Ishikawa (cell line): ENCODE results near the gene KIF6.

Source experiments
- CEBPB ChIP-seq: IDR thresholded peaks from 2 replicates; pipeline ENCODE4 v1.6.1; 2012
- CREB1 ChIP-seq: IDR thresholded peaks from 2 replicates; pipeline ENCODE4 v1.6.1; 2012; ENCODE audit warnings: low read depth
- EGR1 ChIP-seq: IDR thresholded peaks from 2 replicates; pipeline ENCODE4 v1.6.1; 2012
- EP300 ChIP-seq: IDR thresholded peaks from 2 replicates; pipeline ENCODE4 v1.6.1; 2012; ENCODE audit warnings: borderline replicate concordance
- FOXM1 ChIP-seq: IDR thresholded peaks from 2 replicates; pipeline ENCODE4 v1.6.1; 2012; ENCODE audit warnings: low read depth, borderline replicate concordance
- NFIC ChIP-seq: IDR thresholded peaks from 2 replicates; pipeline ENCODE4 v1.6.1; 2012
- RAD21 ChIP-seq: IDR thresholded peaks from 2 replicates; pipeline ENCODE4 v1.6.1; 2012; ENCODE audit warnings: low read depth
- TAF1 ChIP-seq: IDR thresholded peaks from 2 replicates; pipeline ENCODE4 v1.6.1; 2012; ENCODE audit warnings: low read depth, mild to moderate bottlenecking
- TCF12 ChIP-seq: IDR thresholded peaks from 2 replicates; pipeline ENCODE4 v1.6.1; 2012; ENCODE audit warnings: low read depth
- TEAD4 ChIP-seq: IDR thresholded peaks from 2 replicates; pipeline ENCODE4 v1.6.1; 2012
- YY1 ChIP-seq: IDR thresholded peaks from 2 replicates; pipeline ENCODE4 v1.6.1; 2012; ENCODE audit warnings: low read depth
- ZBTB7A ChIP-seq: IDR thresholded peaks from 2 replicates; pipeline ENCODE4 v1.6.1; 2012; ENCODE audit warnings: low read depth
- TF ChIP-seq, protein P1 (sequence below): IDR thresholded peaks from 2 replicates; pipeline ENCODE4 v1.6.1; 2012
- TF ChIP-seq, protein P2 (sequence below): IDR thresholded peaks from 2 replicates; pipeline ENCODE4 v1.6.1; 2012
- TF ChIP-seq, protein P3 (sequence below): IDR thresholded peaks from 2 replicates; pipeline ENCODE4 v1.6.1; 2012; ENCODE audit warnings: low read depth, mild to moderate bottlenecking

Gene KIF6

DNA sequence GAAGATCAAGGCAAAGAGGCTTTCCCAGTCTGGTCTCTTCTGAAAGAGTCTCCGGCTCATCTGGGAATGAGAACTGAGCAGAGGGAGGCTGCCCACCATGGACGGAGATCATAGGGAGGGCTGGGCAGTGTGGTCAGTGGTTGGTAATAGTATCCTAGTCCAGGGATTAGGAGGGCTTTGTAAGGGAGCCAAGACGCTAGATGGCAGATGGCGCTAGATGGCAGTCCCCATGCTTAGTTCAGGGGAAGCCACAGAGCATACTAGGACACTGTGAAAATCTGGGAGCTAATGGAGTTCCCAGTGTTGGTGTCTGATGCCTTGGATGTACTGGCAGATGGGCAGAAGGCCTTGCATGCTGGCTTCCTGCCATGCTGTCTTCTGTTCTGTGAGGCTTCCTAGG, 45.2 kb upstream of the KIF6 start:
- TF ChIP-seq NFIC, result no peak
- TF ChIP-seq TEAD4, result no peak
- TF ChIP-seq RAD21, result no peak
- TF ChIP-seq, protein P1, sequence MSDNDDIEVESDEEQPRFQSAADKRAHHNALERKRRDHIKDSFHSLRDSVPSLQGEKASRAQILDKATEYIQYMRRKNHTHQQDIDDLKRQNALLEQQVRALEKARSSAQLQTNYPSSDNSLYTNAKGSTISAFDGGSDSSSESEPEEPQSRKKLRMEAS, result no peak
- TF ChIP-seq EGR1, result no peak
- TF ChIP-seq, protein P2, sequence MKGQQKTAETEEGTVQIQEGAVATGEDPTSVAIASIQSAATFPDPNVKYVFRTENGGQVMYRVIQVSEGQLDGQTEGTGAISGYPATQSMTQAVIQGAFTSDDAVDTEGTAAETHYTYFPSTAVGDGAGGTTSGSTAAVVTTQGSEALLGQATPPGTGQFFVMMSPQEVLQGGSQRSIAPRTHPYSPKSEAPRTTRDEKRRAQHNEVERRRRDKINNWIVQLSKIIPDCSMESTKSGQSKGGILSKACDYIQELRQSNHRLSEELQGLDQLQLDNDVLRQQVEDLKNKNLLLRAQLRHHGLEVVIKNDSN, result no peak
- no peak for TF ChIP-seq FOXM1
- TF ChIP-seq, protein P3, sequence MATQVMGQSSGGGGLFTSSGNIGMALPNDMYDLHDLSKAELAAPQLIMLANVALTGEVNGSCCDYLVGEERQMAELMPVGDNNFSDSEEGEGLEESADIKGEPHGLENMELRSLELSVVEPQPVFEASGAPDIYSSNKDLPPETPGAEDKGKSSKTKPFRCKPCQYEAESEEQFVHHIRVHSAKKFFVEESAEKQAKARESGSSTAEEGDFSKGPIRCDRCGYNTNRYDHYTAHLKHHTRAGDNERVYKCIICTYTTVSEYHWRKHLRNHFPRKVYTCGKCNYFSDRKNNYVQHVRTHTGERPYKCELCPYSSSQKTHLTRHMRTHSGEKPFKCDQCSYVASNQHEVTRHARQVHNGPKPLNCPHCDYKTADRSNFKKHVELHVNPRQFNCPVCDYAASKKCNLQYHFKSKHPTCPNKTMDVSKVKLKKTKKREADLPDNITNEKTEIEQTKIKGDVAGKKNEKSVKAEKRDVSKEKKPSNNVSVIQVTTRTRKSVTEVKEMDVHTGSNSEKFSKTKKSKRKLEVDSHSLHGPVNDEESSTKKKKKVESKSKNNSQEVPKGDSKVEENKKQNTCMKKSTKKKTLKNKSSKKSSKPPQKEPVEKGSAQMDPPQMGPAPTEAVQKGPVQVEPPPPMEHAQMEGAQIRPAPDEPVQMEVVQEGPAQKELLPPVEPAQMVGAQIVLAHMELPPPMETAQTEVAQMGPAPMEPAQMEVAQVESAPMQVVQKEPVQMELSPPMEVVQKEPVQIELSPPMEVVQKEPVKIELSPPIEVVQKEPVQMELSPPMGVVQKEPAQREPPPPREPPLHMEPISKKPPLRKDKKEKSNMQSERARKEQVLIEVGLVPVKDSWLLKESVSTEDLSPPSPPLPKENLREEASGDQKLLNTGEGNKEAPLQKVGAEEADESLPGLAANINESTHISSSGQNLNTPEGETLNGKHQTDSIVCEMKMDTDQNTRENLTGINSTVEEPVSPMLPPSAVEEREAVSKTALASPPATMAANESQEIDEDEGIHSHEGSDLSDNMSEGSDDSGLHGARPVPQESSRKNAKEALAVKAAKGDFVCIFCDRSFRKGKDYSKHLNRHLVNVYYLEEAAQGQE, result no peak
- TF ChIP-seq EP300, result no peak
- no peak for TF ChIP-seq CREB1
- no peak for TF ChIP-seq YY1
- no peak for TF ChIP-seq TCF12
- no peak for TF ChIP-seq TAF1
- TF ChIP-seq CEBPB, result no peak
- TF ChIP-seq ZBTB7A, result no peak

DNA sequence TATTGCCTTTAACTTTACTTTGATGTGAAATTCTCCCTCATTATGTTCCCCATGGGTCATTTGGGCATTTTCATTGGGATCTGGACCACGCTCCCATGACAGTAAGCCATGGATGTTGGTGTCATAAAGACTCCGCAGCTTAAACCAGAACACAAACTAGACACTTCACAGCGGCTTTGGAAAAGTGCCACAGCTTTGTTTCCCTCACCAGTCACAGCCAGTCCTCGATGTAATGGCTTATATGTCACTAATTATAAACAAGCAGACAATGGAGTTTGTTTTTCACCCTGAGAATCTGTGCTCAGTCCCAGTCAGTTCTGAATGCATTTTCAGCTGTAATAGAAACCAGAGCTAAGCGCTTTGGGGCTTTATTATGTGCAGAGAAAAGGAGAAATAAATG, 43.8 kb upstream of the KIF6 start:
- TF ChIP-seq, protein P2, result no peak
- TF ChIP-seq TAF1, result no peak

DNA sequence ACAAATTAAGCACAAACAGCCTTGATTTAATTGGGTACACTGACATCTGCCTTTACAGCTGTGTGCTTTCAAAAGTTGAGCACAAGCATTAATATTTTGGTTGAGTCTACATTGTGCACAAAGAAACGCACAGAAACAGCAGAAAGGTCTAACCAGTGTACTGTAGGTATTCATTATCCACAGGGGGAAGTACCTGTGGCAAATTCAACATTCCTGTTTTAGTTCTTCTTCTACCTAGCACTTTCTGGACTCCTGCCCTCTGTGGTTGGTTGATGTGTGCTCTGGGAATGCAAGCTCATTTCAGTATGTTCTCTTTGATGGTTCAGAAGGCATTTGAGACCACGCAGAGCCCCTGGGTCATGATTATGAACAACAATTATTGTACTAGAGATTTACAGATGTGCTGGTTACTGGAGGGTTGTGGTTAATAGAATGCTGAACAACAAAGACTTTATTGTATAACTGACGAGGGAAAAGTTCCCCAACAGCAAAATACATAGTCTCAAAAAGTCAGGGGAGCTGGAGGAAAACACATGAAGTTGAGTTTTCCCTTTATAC, 40.4 kb upstream of the KIF6 start:
- TF ChIP-seq YY1, result no peak

DNA sequence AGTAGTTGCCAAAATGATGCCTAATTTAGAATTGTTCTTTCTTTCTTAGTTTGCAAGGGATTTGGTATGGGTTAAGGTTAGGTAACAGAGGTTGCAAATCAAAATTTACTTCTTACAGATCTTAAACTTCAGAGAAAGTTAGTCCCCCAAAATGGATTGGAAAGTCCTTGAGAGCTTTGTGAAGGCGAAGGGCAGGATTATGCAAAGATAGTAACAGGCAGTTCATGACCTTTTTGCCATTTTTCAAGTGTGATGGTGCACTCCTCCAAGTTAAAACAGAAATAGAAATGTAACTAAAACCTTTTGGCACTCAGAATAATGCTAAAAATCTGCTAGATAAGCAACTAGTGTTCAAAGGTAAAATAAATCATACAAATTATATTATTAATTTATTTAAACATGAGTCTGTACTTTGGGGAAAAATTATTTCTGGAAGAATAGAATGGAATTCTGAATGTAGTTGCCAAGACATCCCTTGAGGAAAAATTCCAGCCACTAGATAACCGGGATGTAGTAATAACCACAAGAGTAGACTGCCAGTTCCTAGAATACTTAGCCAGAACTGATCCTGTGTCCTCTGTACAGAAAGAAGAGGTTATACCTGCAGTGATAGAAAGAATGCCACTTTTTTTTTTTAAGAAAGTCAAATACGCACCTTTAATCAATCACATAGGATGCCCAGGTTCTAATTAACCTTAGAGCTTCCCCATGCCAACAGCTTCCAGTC, 35.2 kb upstream of the KIF6 start:
- TF ChIP-seq ZBTB7A (no peak), TAF1 (no peak), TEAD4 (no peak), CEBPB (no peak), TCF12 (no peak), CREB1 (no peak), EGR1 (no peak)

DNA sequence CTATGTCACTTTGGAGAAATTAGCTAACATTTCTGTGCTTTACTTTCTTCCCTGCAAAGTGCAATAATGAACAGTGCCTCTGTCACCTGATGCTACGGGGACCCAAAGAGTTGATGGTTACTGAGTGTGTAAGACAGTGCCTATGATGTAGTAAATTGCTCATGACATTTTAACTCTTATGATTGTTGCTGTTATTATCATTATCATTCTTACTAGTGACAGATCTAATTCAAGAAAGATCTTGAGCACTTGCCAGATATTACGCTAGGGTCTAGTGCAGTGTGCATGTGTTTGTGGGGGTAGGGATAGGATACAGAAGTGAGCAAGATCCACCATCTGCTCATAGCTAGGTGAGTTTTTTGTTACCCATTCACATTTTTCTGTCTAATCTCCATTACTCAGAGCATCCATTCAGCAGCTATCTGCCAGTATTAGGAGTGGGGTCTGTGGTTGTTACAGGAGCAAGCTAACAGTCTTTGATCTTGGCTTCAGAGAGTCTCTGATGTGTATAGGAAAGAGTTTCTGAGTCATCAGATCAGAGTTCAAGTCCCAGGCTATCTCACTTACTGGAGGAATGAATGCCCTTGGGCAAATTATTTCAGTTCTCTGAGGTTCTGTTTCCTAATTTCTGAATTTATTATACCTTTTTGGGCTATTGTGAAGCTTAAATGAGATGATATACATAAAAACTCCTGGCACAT, 33.8 kb upstream of the KIF6 start:
- no peak for TF ChIP-seq CREB1
- TF ChIP-seq YY1, result no peak
- no peak for TF ChIP-seq EP300
- TF ChIP-seq, protein P2, result no peak
- no peak for TF ChIP-seq TCF12

DNA sequence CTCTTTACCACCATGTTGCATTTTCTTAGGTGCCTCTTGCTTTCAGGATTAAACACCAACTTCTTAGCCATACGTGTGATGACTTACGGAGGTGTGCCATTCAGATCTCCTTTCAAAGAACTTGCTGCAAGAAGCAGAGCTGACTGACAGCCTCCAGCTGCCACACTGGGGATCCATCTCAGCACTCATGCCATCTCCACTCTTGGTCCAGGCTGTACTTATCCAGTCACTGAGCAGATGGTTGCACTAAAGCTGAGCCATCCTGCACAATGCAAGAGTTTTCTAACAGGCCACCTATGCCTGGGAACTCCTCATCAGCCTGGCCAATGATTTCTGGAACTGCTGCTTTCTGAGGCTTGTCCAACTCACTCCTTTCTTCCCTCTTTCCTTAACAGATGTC, 31.4 kb upstream of the KIF6 start:
- TF ChIP-seq TEAD4 (no peak), CEBPB (no peak)
- TF ChIP-seq, protein P2, result no peak

DNA sequence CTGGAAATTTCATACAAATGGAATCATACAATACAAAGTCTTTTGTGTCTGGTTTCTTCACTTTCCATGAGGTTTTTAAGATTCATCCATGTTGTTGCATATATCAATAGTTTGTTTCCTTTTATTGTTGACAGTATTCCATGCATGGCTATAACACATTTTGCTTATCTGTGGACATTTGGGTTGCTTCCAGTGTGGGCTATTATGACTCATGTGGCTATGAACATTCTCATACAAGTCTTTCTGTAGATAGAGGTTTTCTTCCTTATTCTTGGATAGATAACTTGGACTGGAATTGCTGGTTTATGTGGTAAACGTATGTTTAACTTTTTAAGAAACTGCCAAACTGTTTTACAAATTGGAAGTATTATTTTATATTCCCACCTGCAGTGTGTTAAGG, 30.0 kb upstream of the KIF6 start:
- TF ChIP-seq TEAD4, result no peak
- no peak for TF ChIP-seq RAD21
- no peak for TF ChIP-seq TAF1
- no peak for TF ChIP-seq CEBPB
- TF ChIP-seq NFIC, result no peak
- no peak for TF ChIP-seq ZBTB7A
- TF ChIP-seq FOXM1, result no peak
- no peak for TF ChIP-seq CREB1
- TF ChIP-seq, protein P2, result no peak
- TF ChIP-seq, protein P1, result no peak
